Hepatocyte (in vitro differentiated cells): ENCODE measurements around the gene PLXNB3.

Experiments
- EZH2phosphoT487 ChIP-seq: fragments of 200-600 bp; sonication (generic); IDR thresholded peaks from one replicate; pipeline ENCODE4 v1.6.1; 2018; ENCODE audit warnings: antibody characterized with exemption, mild to moderate bottlenecking, low read depth, moderate library complexity; ENCODE audit not compliant: unreplicated experiment, severe bottlenecking
- TF ChIP-seq, protein P1 (sequence below): fragments of 200-600 bp; sonication (generic); IDR thresholded peaks from 2 replicates; pipeline ENCODE4 v1.5.1; 2016; ENCODE audit warnings: antibody characterized with exemption, mild to moderate bottlenecking; ENCODE audit not compliant: poor library complexity

DNA sequence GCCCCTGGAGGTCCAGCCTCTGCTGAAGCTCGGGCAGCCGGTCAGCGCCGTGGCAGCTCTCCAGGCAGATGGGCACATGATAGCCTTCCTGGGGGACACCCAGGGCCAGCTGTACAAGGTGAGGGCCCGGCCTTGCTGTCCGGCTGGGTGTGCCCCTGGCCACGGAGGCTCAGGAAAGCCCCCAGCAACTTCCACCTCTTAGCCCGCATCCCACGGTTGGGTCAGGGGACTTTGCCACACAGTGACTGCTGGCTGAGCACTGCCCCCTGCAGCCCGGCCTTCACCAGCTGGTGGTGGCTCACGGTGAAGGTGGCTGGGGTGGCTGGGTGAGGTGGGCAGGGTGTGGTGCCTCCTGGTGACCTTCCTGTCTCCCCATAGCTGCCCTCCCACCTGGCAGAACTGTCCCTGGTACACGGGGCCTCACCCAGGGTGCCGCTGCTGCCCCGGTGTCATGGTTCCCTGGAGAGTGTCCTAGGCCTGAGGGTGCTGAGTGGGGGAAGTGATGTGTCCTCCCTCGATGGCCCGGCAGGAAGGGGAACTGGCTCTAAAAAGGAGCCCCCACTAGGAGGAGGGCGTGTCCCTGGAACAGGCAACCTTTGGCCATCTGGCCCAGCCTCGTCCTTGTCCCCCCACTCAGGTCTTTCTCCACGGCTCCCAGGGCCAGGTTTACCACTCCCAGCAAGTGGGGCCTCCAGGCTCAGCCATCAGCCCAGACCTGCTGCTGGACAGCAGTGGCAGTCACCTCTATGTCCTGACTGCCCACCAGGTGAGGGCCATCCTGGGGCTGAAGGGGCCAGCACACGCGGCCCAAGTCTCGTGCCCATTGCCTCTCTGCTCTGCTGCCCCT is 4.5 kb downstream of the PLXNB3 start:
- TF ChIP-seq, protein P1, sequence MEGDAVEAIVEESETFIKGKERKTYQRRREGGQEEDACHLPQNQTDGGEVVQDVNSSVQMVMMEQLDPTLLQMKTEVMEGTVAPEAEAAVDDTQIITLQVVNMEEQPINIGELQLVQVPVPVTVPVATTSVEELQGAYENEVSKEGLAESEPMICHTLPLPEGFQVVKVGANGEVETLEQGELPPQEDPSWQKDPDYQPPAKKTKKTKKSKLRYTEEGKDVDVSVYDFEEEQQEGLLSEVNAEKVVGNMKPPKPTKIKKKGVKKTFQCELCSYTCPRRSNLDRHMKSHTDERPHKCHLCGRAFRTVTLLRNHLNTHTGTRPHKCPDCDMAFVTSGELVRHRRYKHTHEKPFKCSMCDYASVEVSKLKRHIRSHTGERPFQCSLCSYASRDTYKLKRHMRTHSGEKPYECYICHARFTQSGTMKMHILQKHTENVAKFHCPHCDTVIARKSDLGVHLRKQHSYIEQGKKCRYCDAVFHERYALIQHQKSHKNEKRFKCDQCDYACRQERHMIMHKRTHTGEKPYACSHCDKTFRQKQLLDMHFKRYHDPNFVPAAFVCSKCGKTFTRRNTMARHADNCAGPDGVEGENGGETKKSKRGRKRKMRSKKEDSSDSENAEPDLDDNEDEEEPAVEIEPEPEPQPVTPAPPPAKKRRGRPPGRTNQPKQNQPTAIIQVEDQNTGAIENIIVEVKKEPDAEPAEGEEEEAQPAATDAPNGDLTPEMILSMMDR: no peak
- TF ChIP-seq EZH2phosphoT487: no peak
